ENCODE data around the gene PEF1. TPM values are rescaled to one million over a fixed set of nuclear protein-coding genes. Genes with fewer than 3 reads are reported as not detected.
A peak's percentile ranks its signal among the peaks of the same experiment; 100 is the strongest.

The PEF1 gene
- total and polyA plus RNA-seq, 4 donors = 75.1 to 103 (median 80.8) TPM

- H3K36me3 ChIP-seq (ENCODE audit: control insufficient read depth in 4 of 4, insufficient read depth in 4 of 4, low read length in 4 of 4) = peaks cover 0 to 3% (median 0%) of the 10 kb centered on the region in 4 donors
- TF ChIP-seq, protein P1, sequence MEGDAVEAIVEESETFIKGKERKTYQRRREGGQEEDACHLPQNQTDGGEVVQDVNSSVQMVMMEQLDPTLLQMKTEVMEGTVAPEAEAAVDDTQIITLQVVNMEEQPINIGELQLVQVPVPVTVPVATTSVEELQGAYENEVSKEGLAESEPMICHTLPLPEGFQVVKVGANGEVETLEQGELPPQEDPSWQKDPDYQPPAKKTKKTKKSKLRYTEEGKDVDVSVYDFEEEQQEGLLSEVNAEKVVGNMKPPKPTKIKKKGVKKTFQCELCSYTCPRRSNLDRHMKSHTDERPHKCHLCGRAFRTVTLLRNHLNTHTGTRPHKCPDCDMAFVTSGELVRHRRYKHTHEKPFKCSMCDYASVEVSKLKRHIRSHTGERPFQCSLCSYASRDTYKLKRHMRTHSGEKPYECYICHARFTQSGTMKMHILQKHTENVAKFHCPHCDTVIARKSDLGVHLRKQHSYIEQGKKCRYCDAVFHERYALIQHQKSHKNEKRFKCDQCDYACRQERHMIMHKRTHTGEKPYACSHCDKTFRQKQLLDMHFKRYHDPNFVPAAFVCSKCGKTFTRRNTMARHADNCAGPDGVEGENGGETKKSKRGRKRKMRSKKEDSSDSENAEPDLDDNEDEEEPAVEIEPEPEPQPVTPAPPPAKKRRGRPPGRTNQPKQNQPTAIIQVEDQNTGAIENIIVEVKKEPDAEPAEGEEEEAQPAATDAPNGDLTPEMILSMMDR (IDR thresholded peaks at IDR 0.05; ENCODE audit: control extremely low read depth, extremely low read depth) = no peak
- H3K4me3 ChIP-seq = peak overlapping the region; percentile 71
- H3K27ac ChIP-seq (ENCODE audit: low read depth in 1 of 2, low read length in 1 of 2) = peak overlapping the region; percentile 94 to 95
- peak overlapping the region; percentile 86 to 99 for H3K9ac ChIP-seq (ENCODE audit: insufficient read depth in 1 of 2, low read length in 2 of 2)
- peak; percentile 39 for ATAC-seq (ENCODE audit: insufficient read depth, low FRiP score)
- peaks cover 0 to 25% (median 15%) of the 10 kb centered on the region in 5 donors for H3K4me1 ChIP-seq (ENCODE audit: control insufficient read depth in 5 of 5, insufficient read depth in 5 of 5, low read length in 5 of 5)
- peaks cover 0 to 3% (median 0%) of the 10 kb centered on the region in 4 donors for H3K9me3 ChIP-seq (ENCODE audit: control insufficient read depth in 4 of 4, insufficient read depth in 3 of 4, low read length in 3 of 4)
- WGBS, 2 donors = 5 to 6% methylated on average over 18 of the region's 18 CpGs
- DNase-seq = no peak
- no peaks in the 10 kb centered on the region for H3K27me3 ChIP-seq (ENCODE audit: control insufficient read depth in 3 of 3, insufficient read depth in 3 of 3, low read length in 2 of 3)
These were observed 608 bp downstream of the PEF1 start for GRCh38 chr1:31643976-31644559.

GRCh38 chr1:31642897-31643296, 1.8 kb downstream of the PEF1 start:
- no peak overlapping the region for H3K27ac ChIP-seq (ENCODE audit: low read depth in 1 of 2, low read length in 1 of 2)
- H3K27me3 ChIP-seq (ENCODE audit: control insufficient read depth in 3 of 3, insufficient read depth in 3 of 3, low read length in 2 of 3) = no peaks in the 10 kb centered on the region
- TF ChIP-seq, protein P1 (IDR thresholded peaks at IDR 0.05; ENCODE audit: control extremely low read depth, extremely low read depth) = no peak
- 93 to 100% methylated on average over 3 of the region's 3 CpGs for WGBS, 2 donors
- H3K4me3 ChIP-seq = no peak overlapping the region
- H3K36me3 ChIP-seq (ENCODE audit: control insufficient read depth in 4 of 4, insufficient read depth in 4 of 4, low read length in 4 of 4) = peaks cover 0 to 3% (median 0%) of the 10 kb centered on the region in 4 donors
- peaks cover 0 to 3% (median 0%) of the 10 kb centered on the region in 4 donors for H3K9me3 ChIP-seq (ENCODE audit: control insufficient read depth in 4 of 4, insufficient read depth in 3 of 4, low read length in 3 of 4)
- DNase-seq (no peak), ATAC-seq (ENCODE audit: insufficient read depth, low FRiP score) (no peak)
- peaks cover 0 to 25% (median 15%) of the 10 kb centered on the region in 5 donors for H3K4me1 ChIP-seq (ENCODE audit: control insufficient read depth in 5 of 5, insufficient read depth in 5 of 5, low read length in 5 of 5)
- H3K9ac ChIP-seq (ENCODE audit: insufficient read depth in 1 of 2, low read length in 2 of 2) = no peak overlapping the region

DNA sequence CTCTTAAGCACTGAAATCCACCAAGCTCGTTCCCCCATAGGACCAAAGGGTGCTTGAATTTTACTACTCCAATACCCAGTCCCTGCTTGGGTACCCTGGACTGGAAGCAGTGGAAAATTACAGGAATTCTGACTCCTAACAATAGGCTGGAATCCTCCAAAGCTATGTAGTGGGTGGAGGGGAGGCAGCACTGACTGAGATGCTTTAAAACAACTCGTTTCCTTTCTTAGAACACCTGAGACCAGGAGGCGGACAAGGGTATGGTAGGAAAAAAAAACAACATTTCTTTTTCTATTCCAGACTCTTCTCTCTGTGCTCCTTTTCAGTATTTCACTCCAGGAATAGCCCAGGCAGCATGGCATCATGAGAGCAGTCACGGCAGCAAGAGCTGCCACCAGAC, 2.3 kb downstream of the PEF1 start:
- DNase-seq (no peak), ATAC-seq (ENCODE audit: insufficient read depth, low FRiP score) (no peak)
- Histone ChIP-seq H3K9ac (ENCODE audit: insufficient read depth in 1 of 2, low read length in 2 of 2) (no peak overlapping the region), H3K9me3 (ENCODE audit: control insufficient read depth in 4 of 4, insufficient read depth in 3 of 4, low read length in 3 of 4) (peaks cover 0 to 3% (median 0%) of the 10 kb centered on the region in 4 donors), H3K27me3 (ENCODE audit: control insufficient read depth in 3 of 3, insufficient read depth in 3 of 3, low read length in 2 of 3) (no peaks in the 10 kb centered on the region), H3K27ac (ENCODE audit: low read depth in 1 of 2, low read length in 1 of 2) (no peak overlapping the region), H3K36me3 (ENCODE audit: control insufficient read depth in 4 of 4, insufficient read depth in 4 of 4, low read length in 4 of 4) (peaks cover 0 to 3% (median 0%) of the 10 kb centered on the region in 4 donors), H3K4me3 (no peak overlapping the region), H3K4me1 (ENCODE audit: control insufficient read depth in 5 of 5, insufficient read depth in 5 of 5, low read length in 5 of 5) (peaks cover 0 to 26% (median 15%) of the 10 kb centered on the region in 5 donors)
- TF ChIP-seq, protein P1 (IDR thresholded peaks at IDR 0.05; ENCODE audit: control extremely low read depth, extremely low read depth) = no peak
- WGBS, 2 donors = 85 to 94% methylated on average over 4 of the region's 4 CpGs
